GM21723 (cell line): ENCODE results near the gene KCNK7.

ENCODE experiments used
- ATAC-seq: cut with Tn5 transposase; IDR thresholded peaks from one replicate; pipeline ENCODE4 v1.9.1; 2021; ENCODE audit warnings: mild to moderate bottlenecking, moderate library complexity; ENCODE audit not compliant: unreplicated experiment

The KCNK7 gene

GRCh38 chr11:65629579-65629978 lies 34.0 kb upstream of the KCNK7 start:
- ATAC-seq, result no peak

GRCh38 chr11:65627202-65627601 lies 31.6 kb upstream of the KCNK7 start:
- ATAC-seq, result no peak

- ATAC-seq, result no peak
These were observed 30.2 kb upstream of the KCNK7 start for GRCh38 chr11:65625628-65626342.

DNA sequence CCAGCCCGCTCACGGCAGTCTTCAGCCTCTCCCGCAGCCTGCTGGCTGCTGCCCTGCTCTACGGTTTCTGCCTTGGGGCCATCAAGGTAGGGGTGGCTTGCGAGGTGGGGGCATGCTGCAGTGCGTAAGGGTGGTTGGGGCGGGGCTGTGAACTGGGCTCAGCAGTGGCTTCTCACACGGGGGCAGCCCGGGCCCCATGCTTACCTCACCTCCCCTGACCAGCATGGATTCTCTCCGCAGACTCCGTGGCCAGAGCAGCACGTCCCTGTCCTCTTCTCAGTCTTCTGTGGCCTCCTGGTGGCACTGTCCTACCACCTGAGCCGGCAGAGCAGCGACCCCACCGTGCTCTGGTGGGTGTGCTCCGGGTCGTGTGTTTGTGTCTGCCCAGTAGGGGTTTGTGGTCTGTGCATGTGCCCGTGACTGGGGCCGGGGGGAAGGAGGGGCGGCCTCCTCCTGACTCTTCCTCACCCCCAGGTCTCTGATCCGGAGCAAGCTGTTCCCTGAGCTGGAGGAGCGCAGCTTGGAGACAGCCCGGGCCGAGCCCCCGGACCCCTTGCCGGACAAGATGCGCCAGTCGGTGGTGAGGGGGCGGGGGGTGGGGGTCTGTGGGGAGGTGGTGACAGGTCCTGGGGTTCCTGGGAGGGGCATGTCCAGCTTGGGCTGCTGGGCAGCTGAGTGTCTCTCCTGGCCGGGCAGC lies 29.5 kb upstream of the KCNK7 start:
- ATAC-seq, result no peak

DNA sequence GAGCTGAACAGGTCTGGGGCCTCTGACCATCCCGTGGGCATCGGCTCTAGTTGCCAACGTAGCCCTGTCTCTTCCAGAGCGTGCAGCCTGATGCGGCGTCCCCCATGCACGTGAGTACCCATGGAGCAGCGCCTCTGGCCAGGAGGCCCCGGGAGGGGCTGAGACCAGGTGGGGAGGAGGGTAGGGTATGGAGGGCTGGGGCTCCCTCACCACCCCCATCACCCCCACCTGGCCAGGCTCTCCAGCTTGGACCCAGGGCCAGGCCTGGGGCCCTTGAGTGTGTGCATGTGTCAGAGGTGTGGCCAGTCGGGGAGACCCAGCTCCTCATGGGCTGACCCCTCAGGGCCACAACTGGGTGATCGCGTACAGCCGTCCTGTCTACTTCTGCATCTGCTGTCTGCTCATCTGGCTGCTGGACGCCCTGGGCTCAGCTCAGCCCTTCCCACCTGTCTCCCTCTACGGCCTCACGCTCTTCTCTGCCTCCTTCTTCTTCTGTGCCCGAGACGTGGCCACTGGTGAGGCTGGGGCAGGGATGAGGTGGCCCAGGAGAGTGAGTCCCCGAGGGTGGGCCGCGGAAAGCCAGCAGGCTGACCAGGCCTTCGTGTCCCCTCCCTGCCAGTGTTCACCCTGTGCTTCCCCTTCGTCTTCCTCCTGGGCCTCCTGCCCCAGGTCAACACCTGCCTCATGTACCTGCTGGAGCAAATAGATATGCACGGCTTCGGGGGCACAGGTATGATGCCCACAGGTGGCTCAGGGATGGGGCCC lies 28.4 kb upstream of the KCNK7 start:
- no peak for ATAC-seq

DNA sequence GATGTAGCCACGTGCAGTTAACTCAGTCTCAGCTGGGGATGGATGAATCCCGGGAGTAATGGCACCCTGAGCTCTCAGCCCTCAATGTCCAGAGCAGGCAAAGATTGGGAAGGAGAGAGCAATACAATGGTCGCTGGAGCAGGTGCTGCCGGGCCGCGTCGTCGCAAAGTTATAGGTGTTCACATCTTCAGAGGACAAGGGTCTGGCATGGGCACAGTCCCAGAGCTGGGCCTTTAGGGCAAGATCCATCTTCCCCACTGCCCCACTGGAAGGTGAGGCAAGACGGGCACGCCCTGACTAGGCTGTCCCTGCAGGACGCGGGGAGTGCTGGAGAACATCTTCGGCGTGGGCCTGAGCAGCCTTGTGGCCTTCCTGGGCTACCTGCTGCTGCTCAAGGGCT lies 27.6 kb upstream of the KCNK7 start:
- no peak for ATAC-seq

DNA sequence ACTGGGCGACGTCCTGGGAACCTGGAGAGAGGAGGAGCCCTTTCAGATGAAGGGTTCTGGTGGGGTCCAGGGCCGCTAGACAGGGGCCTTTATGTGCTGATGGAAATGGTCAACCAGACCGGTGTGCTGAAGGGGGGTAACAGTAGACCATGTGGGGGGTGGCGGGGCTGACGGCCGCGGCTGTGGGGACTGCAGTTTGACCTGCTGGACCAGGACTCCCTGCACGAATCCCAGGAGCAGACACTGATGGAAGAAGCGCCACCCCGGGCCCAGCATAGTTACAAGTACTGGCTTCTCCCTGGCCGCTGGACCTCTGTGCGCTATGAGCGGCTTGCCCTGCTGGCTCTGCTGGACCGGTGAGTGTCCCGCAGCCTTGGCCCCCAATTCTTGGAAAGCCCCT lies 26.4 kb upstream of the KCNK7 start:
- no peak for ATAC-seq

- no peak for ATAC-seq
These were observed 25.9 kb upstream of the KCNK7 start for GRCh38 chr11:65621460-65621859.

DNA sequence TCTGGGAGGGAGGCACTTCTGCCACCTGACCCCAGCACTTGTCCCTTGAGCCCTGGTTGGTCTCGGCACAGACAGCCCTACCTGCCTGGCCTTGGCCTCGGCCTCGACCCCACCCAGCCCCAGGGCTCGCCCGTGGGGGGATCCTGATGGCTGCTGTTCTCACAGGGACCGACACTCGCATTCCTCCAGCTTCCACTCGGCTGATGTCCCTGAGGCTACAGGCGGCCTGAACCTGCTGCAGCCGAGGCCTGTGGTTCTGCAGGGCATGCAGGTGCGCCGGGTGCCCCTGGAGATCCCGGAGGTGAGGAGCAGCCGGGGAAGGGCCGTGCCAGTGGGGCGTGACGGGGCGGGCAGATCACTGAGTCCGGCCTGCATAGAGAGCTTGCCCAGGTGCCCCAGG lies 25.1 kb upstream of the KCNK7 start:
- no peak for ATAC-seq

- no peak for ATAC-seq
These were observed 23.8 kb upstream of the KCNK7 start for GRCh38 chr11:65619281-65619928.

DNA sequence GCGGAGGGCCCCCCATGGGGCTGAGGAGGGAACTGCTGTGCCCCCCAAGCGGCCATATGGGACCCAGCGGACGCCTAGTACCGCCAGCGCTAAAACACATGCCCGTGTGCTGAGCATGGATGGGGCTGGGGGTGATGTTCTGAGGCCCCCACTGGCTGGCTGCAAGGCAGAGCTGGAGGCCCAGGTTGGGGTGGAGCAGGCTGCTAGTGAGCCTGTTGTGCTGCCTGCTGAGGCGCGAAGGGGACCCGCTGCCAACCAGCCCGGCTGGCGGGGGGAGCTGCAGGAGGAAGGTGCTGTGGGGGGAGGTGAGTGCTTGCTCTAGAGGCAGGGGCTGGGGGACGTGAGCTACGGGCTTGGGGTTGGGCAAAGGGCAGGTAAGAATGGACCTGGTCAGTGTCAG lies 23.2 kb upstream of the KCNK7 start:
- no peak for ATAC-seq

DNA sequence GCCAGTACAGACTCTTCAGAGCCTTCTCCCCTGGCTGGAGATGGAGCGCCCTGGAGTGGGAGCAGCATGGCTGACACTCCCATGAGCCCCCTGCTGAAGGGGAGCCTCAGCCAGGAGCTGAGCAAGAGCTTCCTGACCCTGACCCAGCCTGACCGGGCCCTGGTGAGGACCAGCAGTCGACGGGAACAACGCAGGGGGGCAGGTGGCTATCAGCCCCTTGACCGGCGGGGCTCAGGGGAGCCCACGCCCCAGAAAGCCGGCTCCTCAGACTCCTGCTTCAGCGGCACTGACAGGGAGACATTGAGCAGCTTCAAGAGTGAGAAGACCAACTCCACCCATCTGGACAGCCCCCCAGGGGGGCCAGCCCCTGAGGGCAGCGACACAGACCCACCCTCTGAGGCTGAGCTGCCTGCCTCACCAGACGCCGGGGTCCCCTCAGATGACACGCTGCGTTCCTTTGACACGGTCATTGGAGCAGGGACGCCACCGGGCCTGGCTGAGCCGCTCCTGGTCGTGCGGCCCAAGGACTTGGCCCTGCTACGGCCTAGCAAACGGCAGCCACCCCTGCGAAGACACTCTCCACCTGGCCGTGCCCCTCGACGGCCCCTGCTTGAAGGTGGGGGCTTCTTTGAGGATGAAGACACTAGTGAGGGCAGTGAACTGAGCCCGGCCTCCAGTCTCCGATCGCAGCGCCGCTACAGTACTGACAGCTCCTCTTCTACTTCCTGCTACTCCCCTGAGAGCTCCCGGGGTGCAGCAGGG lies 22.6 kb upstream of the KCNK7 start:
- ATAC-seq, result no peak

DNA sequence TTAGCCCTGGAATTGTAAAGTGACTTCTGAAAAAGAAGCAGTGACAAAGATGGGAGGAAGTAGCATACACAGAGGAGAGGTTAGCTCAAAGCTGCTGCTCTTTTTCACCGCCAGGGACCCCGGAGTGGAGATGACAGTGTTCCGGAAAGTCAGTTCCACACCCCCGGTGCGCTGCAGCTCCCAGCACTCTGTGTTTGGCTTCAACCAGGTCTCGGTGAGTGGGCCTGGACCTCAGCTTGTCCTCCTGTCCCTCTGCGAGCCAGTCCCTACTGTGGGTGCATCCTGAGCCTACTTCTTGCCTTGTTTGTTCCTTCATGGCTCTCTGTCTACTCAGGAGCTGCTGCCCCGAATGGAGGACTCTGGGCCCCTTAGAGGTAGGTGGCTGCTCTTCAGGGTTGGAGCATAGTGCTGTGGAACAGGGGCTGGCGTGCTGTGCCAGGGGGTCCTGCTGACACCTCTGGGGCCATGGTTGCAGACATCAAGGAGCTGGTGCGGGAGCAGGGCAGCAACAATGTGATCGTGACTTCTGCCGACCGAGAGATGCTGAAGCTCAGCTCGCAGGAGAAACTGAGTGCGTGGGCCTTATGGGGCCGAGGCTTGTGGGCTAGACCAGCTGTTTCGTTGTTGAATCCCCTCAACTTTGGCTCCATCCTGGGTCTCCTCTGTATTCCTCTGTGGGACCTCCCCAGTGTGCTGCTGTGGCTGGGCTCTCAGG lies 21.7 kb upstream of the KCNK7 start:
- ATAC-seq, result no peak

DNA sequence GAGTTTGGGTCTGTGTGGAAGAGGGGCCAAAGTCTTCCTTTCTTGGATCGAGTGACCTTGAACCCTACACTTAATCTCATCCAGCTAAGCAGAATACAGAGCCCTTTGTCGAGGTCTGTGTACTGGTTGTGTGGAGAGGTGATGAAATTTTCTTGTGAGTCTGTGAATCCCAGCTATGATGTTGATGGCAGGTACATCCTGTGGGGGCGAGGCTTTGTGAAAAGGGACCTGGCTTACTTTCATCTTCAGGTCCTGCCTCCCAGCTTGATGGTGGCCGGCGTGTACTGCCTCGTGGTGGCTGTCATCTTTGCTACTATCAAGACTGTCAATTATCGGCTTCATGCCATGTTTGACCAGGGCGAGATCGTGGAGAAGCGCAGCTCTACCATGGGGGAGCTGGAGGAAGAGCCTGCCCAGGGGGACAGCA lies 21.0 kb upstream of the KCNK7 start:
- ATAC-seq, result no peak

DNA sequence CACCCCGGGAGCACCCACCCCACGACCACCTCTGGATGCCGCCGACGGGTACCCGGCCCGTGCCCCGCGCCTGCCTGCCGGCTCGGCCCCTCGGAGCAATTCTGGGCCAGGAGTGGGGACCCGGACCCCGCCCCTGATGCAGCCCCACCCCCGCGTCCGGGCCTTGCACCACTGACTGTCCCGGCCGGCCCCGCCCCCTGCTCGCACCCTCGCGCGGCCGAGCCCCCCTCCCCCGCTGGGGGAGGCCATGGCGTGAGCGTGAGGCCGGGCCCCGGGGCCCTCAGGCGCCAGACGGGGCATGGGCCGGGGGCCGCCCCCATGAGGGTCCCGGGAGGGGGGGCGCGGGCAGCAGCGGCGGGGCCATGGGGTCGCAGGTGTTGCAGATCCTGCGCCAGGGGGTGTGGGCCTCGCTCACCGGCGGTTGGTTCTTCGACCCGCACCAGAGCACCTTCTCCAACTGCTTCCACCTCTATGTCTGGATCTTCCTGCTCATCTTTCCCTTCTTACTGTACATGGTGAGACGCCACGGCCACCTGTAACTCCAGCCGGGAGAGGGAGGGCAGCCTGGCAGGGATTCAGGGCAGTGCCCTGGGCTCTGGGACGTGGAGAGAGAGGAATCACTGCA lies 20.5 kb upstream of the KCNK7 start:
- ATAC-seq, result peak; percentile 1

GRCh38 chr11:65615229-65615949 lies 19.8 kb upstream of the KCNK7 start, which contains the start of gene PCNX3:
Gene PCNX3 (plus strand): TSS chr11:65615776. CDS start chr11:65616312, 536 bp downstream.
- ATAC-seq, result peak; percentile 75

DNA sequence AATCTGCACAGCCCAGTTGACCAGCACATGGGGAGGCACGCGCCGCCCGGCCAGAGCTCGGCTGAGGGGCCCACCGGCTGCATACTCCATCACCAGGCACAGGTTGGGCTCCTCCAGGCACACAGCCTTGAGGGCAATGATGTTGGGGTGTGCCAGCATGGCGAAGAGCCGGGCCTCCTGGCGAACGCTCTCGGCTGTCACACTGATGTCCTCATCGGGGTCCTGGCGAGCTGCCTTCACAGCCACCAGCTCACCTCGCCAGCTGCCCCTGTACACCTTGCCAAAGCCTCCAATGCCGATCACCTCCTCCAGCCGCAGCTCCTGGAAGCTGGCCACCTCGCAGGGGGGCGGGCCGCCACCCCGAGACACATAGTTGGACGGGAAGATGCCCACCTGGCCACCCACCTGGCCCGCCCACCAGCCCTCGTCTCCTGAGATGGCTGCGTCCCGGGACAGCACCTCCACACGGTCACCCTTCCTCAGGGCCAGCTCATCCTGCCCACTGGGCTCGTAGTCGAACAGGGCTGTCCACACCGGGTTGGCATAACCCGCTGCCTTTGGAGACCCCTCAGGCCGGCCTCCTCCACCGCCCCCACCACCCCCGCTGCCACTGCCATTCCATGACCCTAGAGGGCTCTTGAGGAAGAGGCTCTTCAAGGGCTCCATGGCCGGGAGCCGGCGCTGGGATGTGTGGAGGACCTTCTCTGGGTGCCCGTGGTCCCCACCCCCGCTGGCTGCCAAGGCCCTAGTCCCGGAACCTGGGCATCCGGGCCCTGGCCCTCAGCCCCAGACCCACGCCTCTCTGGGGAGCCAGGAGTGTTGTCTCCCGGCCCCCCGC lies 17.7 kb upstream of the KCNK7 start:
- no peak for ATAC-seq

DNA sequence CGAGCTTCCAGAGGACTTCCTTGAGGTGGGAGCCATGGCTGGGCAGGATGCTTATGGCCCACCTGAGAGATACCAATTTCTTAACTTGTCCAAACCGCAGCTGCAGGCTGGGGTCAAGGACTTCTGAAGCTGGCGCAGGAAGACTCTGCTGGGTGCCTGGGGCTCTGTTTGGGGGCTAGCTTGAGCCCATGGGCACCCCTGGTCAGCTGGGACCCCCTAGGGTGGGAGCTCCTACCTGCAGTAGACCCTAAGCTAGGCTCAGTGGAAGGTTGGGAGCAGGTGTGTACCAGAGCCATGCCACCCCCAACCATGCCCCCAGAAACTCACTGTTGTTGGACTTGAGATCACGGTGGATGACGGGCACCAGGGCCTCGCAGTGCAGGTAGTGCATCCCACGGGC lies 17.1 kb upstream of the KCNK7 start:
- ATAC-seq, result no peak
